GM12801 (cell line): Measurements from ENCODE around the gene SLC36A3.

Experiments used
- CTCF ChIP-seq: IDR thresholded peaks from one replicate; pipeline ENCODE4 v1.5.1; 2011; ENCODE audit warnings: control low read depth; ENCODE audit not compliant: insufficient read length; ENCODE audit errors: extremely low read depth

SLC36A3 gene

GRCh38 chr5:151243564-151243963, 60.0 kb downstream of the SLC36A3 start:
- TF ChIP-seq CTCF, result no peak

- no peak for TF ChIP-seq CTCF
Measured at GRCh38 chr5:151243127-151243526, 60.4 kb downstream of the SLC36A3 start.

- no peak for TF ChIP-seq CTCF
Measured at GRCh38 chr5:151240924-151241635, 62.5 kb downstream of the SLC36A3 start.

GRCh38 chr5:151239237-151239861, 64.2 kb downstream of the SLC36A3 start:
- TF ChIP-seq CTCF, result peak; percentile 60

GRCh38 chr5:151238303-151238741, 65.2 kb downstream of the SLC36A3 start:
- TF ChIP-seq CTCF, result no peak

- no peak for TF ChIP-seq CTCF
Measured at GRCh38 chr5:151237685-151238084, 65.9 kb downstream of the SLC36A3 start.

- TF ChIP-seq CTCF, result no peak
Measured at GRCh38 chr5:151236888-151237287, 66.7 kb downstream of the SLC36A3 start.
